GM23338 (cell line): Measurements from ENCODE around the gene HDHD3. TPM values are rescaled to one million over a fixed set of nuclear protein-coding genes. Genes with fewer than 3 reads are reported as not detected.

Experiments
- ATAC-seq: fragments of 200-7000 bp; cut with Tn5 transposase; 3 replicates; pipeline ENCODE4 v1.9.1; 2020
- DNase-seq: peaks from one replicate; pipeline ENCODE4 v3.0.0-alpha.2; 2015; ENCODE audit warnings: low spot score
- H2AFZ ChIP-seq: fragments of 200-600 bp; sonication (generic); 2 replicates; pipeline ENCODE4 v1.8.0; 2016; ENCODE audit warnings: antibody characterized with exemption, mild to moderate bottlenecking, moderate library complexity
- H3F3A ChIP-seq: fragments of 200-600 bp; sonication (generic); replicated peaks from 2 replicates; pipeline ENCODE4 v1.8.0; 2017; ENCODE audit warnings: antibody characterized with exemption, mixed run types, low read depth
- H3K27ac ChIP-seq: fragments of 200-600 bp; sonication (generic); 2 replicates; pipeline ENCODE4 v1.6.1; 2016; ENCODE audit warnings: low read depth
- H3K27me3 ChIP-seq: fragments of 200-600 bp; sonication (generic); 2 replicates; pipeline ENCODE4 v1.8.0; 2016; ENCODE audit warnings: mild to moderate bottlenecking, mixed run types, moderate library complexity; ENCODE audit not compliant: insufficient read depth
- H3K36me3 ChIP-seq: fragments of 200-600 bp; sonication (generic); 2 replicates; pipeline ENCODE4 v1.8.0; 2016; ENCODE audit warnings: mild to moderate bottlenecking; ENCODE audit not compliant: insufficient read depth
- H3K4me1 ChIP-seq: fragments of 200-600 bp; sonication (generic); 2 replicates; pipeline ENCODE4 v1.8.0; 2016; ENCODE audit warnings: mild to moderate bottlenecking, moderate library complexity; ENCODE audit not compliant: insufficient read depth
- H3K4me2 ChIP-seq: fragments of 200-600 bp; sonication (generic); 2 replicates; pipeline ENCODE4 v1.7.1; 2017; ENCODE audit warnings: mixed run types
- H3K4me3 ChIP-seq: fragments of 200-600 bp; sonication (generic); 2 replicates; pipeline ENCODE4 v1.6.1; 2016; ENCODE audit warnings: mixed run types
- H3K79me2 ChIP-seq: fragments of 200-600 bp; sonication (generic); replicated peaks from 2 replicates; pipeline ENCODE4 v1.8.0; 2017; ENCODE audit warnings: mild to moderate bottlenecking; ENCODE audit not compliant: insufficient read depth
- H3K9me2 ChIP-seq: fragments of 200-600 bp; sonication (generic); 2 replicates; pipeline ENCODE4 v1.8.0; 2017; ENCODE audit not compliant: insufficient read depth
- H4K20me1 ChIP-seq: fragments of 200-600 bp; sonication (generic); replicated peaks from 2 replicates; pipeline ENCODE4 v1.8.0; 2017; ENCODE audit warnings: mild to moderate bottlenecking; ENCODE audit not compliant: insufficient read depth
- H3K27ac Mint-ChIP-seq: 2 replicates; pipeline ENCODE4 v1.8.0; 2020; ENCODE audit warnings: inconsistent platforms, mild to moderate bottlenecking, moderate library complexity, mixed read lengths
- H3K27me3 Mint-ChIP-seq: 3 replicates; pipeline ENCODE4 v1.8.0; 2022; ENCODE audit warnings: low read depth, mild to moderate bottlenecking, moderate library complexity, mixed read lengths, inconsistent platforms; ENCODE audit not compliant: insufficient read depth, poor library complexity
- H3K36me3 Mint-ChIP-seq: 3 replicates; pipeline ENCODE4 v1.8.0; 2021; ENCODE audit warnings: low read depth, mild to moderate bottlenecking, inconsistent platforms, moderate library complexity, mixed read lengths
- H3K4me1 Mint-ChIP-seq: 3 replicates; pipeline ENCODE4 v1.8.0; 2020; ENCODE audit warnings: mild to moderate bottlenecking, inconsistent platforms, mixed read lengths
- H3K4me3 Mint-ChIP-seq: 3 replicates; pipeline ENCODE4 v1.8.0; 2021; ENCODE audit warnings: moderate library complexity, mild to moderate bottlenecking, inconsistent platforms, mixed read lengths
- H3K9me3 Mint-ChIP-seq: 3 replicates; pipeline ENCODE4 v1.8.0; 2020; ENCODE audit warnings: moderate library complexity, mild to moderate bottlenecking, inconsistent platforms, mixed read lengths
- CREB1 ChIP-seq: fragments of 250-450 bp; sonication (Bioruptor Pico); IDR thresholded peaks from 2 replicates; pipeline ENCODE4 v1.5.0; 2020; ENCODE audit warnings: low read depth, mild to moderate bottlenecking, moderate library complexity
- EZH2 ChIP-seq: fragments of 200-600 bp; sonication (generic); IDR thresholded peaks from one replicate; pipeline ENCODE4 v1.8.0; 2017; ENCODE audit warnings: antibody characterized with exemption, mild to moderate bottlenecking, low read depth; ENCODE audit not compliant: unreplicated experiment
- EZH2phosphoT487 ChIP-seq: fragments of 200-600 bp; sonication (generic); IDR thresholded peaks from one replicate; pipeline ENCODE4 v1.8.1; 2018; ENCODE audit warnings: antibody characterized with exemption; ENCODE audit not compliant: unreplicated experiment
- JUNB ChIP-seq: IDR thresholded peaks from one replicate; pipeline ENCODE4 v1.6.1; 2016; ENCODE audit warnings: antibody characterized with exemption; ENCODE audit not compliant: unreplicated experiment
- NANOG ChIP-seq: IDR thresholded peaks from 2 replicates; pipeline ENCODE4 v1.6.1; 2016; ENCODE audit warnings: antibody characterized with exemption, borderline replicate concordance
- POLR2AphosphoS5 ChIP-seq: IDR thresholded peaks from 2 replicates; pipeline ENCODE4 v1.6.1; 2016; ENCODE audit warnings: antibody characterized with exemption, low read depth
- ZNF114 ChIP-seq: fragments of 250-450 bp; sonication (Bioruptor Pico); IDR thresholded peaks from 2 replicates; pipeline ENCODE4 v1.5.0; 2020; ENCODE audit warnings: mild to moderate bottlenecking, moderate library complexity
- ZNF331 ChIP-seq: fragments of 250-450 bp; sonication (Bioruptor Pico); IDR thresholded peaks from 2 replicates; pipeline ENCODE4 v1.5.0; 2020; ENCODE audit warnings: low read depth, mild to moderate bottlenecking, moderate library complexity
- polyA plus RNA-seq: library from polyadenylated mRNA; unstranded; fragments of >200 nt; fragmentation: Nextera tagmentation; extraction: Ambion mirVana; gene quantifications from 2 replicates; pipeline ENCODE4 v1.2.1, GENCODE V29; 2016
- total RNA-seq: library from RNA; depleted of rRNA; stranded (reverse); fragments of >200 nt; shearing (Covaris generic); gene quantifications from 2 replicates; pipeline ENCODE4 v1.2.3, GENCODE V29; 2014
- TF ChIP-seq, protein P1 (sequence below), 2 experiments: fragments of 200-600 bp in 1 of 2; sonication (generic) in 1 of 2; conservative IDR thresholded peaks; 2 replicates each; pipeline versions ENCODE4 v1.5.1 to v1.6.1; 2016 to 2017; ENCODE audit warnings: antibody characterized with exemption in 2 of 2, low read depth in 2 of 2, mild to moderate bottlenecking in 2 of 2, moderate library complexity in 1 of 2

Gene HDHD3
- total and polyA plus RNA-seq, 2 experiments from 2014 or later, result 9.5 to 17.7 TPM

DNA sequence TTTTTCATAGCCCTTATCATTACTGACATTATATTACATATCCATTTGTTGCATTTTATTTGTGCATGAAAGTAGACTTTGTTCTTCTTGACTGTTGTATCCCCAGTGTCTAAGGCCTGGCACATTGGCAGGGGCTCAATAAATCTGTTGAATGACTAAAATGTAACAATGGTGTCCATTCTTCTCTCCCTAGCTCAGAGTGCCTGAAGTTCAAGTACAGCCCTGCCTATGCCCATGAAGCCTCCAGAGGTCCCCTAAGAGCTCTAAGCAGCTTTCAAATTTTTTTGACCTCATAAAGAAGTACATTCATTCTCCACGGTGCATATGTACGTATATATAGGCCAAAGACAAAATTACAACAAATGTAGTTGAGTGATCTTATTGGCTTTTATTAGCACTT, 31.6 kb downstream of the HDHD3 start:
- no peaks in the 10 kb centered on the region for H3K9me3 Mint-ChIP-seq
- TF ChIP-seq ZNF114 (CRISPR knock-in tag), result no peak
- no peak for TF ChIP-seq EZH2phosphoT487
- no peak for TF ChIP-seq POLR2AphosphoS5
- no peak for TF ChIP-seq NANOG
- TF ChIP-seq, protein P1, sequence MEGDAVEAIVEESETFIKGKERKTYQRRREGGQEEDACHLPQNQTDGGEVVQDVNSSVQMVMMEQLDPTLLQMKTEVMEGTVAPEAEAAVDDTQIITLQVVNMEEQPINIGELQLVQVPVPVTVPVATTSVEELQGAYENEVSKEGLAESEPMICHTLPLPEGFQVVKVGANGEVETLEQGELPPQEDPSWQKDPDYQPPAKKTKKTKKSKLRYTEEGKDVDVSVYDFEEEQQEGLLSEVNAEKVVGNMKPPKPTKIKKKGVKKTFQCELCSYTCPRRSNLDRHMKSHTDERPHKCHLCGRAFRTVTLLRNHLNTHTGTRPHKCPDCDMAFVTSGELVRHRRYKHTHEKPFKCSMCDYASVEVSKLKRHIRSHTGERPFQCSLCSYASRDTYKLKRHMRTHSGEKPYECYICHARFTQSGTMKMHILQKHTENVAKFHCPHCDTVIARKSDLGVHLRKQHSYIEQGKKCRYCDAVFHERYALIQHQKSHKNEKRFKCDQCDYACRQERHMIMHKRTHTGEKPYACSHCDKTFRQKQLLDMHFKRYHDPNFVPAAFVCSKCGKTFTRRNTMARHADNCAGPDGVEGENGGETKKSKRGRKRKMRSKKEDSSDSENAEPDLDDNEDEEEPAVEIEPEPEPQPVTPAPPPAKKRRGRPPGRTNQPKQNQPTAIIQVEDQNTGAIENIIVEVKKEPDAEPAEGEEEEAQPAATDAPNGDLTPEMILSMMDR (conservative IDR thresholded peaks at IDR 0.05; ENCODE audit: low read depth in 2 of 2), result no peak
- TF ChIP-seq EZH2, result no peak
- no peak for TF ChIP-seq ZNF331 (CRISPR knock-in tag)
- no peaks in the 10 kb centered on the region for H3K36me3 ChIP-seq
- H3K79me2 ChIP-seq, result no peaks in the 10 kb centered on the region
- H3K27ac ChIP-seq, result no peak overlapping the region
- H3F3A ChIP-seq, result no peaks in the 10 kb centered on the region
- no peaks in the 10 kb centered on the region for H3K36me3 Mint-ChIP-seq
- no peak overlapping the region for H3K4me2 ChIP-seq
- peaks cover 21% of the 10 kb centered on the region for H3K27me3 Mint-ChIP-seq
- H3K4me3 Mint-ChIP-seq, result no peak overlapping the region
- no peak for DNase-seq
- no peak overlapping the region for H2AFZ ChIP-seq
- no peak overlapping the region for H3K27ac Mint-ChIP-seq
- no peak overlapping the region for H3K4me3 ChIP-seq
- H3K4me1 ChIP-seq, result peaks cover 3% of the 10 kb centered on the region; the same call in 1 of the 2 replicates
- no peaks in the 10 kb centered on the region for H4K20me1 ChIP-seq
- H3K9me2 ChIP-seq, result no peaks in the 10 kb centered on the region
- ATAC-seq, result no peak
- H3K4me1 Mint-ChIP-seq, result peaks cover 4% of the 10 kb centered on the region; the same call in 2 of the 3 replicates
- H3K27me3 ChIP-seq, result peaks cover 32% of the 10 kb centered on the region

DNA sequence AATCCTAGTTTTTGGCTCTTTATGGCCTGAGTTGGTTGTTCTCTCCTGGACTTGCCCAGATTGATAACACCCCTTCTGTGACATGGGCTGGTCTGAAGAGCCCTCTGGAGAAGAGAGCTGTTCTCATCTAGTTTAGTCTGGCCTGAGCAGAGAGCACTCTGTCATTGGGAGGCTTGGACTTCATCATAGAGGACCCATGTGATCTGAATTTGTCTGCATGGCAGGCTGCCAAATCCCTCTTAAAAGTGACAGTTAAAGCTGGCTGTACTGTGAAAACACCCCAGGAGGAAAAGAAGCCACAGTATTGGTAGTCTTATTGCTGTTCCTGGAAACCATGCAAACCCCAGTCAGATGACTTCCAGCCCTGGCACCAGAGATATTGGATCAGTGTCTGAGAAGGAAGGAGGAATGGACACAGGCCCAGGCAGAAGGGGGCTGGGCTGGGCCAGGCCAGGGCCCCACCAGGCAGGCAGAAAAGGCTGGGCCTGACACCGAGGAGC, 33.0 kb downstream of the HDHD3 start:
- Histone ChIP-seq H3K4me2 (no peak overlapping the region), H3K4me1 (no peaks in the 10 kb centered on the region; the same call in 1 of the 2 replicates), H3K4me3 (no peak overlapping the region), H3K27me3 (peaks cover 31% of the 10 kb centered on the region), H3F3A (no peaks in the 10 kb centered on the region), H3K79me2 (no peaks in the 10 kb centered on the region), H3K36me3 (no peaks in the 10 kb centered on the region), H3K27ac (no peak overlapping the region), H2AFZ (no peak overlapping the region), H4K20me1 (no peaks in the 10 kb centered on the region), H3K9me2 (no peaks in the 10 kb centered on the region)
- TF ChIP-seq CREB1 (CRISPR knock-in tag) (no peak), EZH2phosphoT487 (no peak), ZNF331 (CRISPR knock-in tag) (no peak), ZNF114 (CRISPR knock-in tag) (no peak), JUNB (no peak)
- TF ChIP-seq, protein P1 (conservative IDR thresholded peaks at IDR 0.05; ENCODE audit: low read depth in 2 of 2), result no peak
- no peaks in the 10 kb centered on the region for H3K36me3 Mint-ChIP-seq
- DNase-seq (no peak), ATAC-seq (no peak)
- H3K9me3 Mint-ChIP-seq, result no peaks in the 10 kb centered on the region
- H3K4me1 Mint-ChIP-seq, result peaks cover 5% of the 10 kb centered on the region; the same call in 1 of the 3 replicates
- peaks cover 24% of the 10 kb centered on the region for H3K27me3 Mint-ChIP-seq
- no peak overlapping the region for H3K4me3 Mint-ChIP-seq
- no peak overlapping the region for H3K27ac Mint-ChIP-seq
